GM21367 (cell line): ENCODE measurements around the gene PRSS27.

Source experiments
- ATAC-seq: cut with Tn5 transposase; IDR thresholded peaks from one replicate; pipeline ENCODE4 v1.9.1; 2021; ENCODE audit not compliant: unreplicated experiment

Gene PRSS27

GRCh38 chr16:2710021-2710710 lies 9.9 kb downstream of the PRSS27 start:
- no peak for ATAC-seq

GRCh38 chr16:2709588-2709984 lies 10.4 kb downstream of the PRSS27 start:
- no peak for ATAC-seq

- ATAC-seq, result no peak
Observed at GRCh38 chr16:2708955-2709587, 11.0 kb downstream of the PRSS27 start.

- no peak for ATAC-seq
Observed at GRCh38 chr16:2708290-2708639, 11.8 kb downstream of the PRSS27 start.

DNA sequence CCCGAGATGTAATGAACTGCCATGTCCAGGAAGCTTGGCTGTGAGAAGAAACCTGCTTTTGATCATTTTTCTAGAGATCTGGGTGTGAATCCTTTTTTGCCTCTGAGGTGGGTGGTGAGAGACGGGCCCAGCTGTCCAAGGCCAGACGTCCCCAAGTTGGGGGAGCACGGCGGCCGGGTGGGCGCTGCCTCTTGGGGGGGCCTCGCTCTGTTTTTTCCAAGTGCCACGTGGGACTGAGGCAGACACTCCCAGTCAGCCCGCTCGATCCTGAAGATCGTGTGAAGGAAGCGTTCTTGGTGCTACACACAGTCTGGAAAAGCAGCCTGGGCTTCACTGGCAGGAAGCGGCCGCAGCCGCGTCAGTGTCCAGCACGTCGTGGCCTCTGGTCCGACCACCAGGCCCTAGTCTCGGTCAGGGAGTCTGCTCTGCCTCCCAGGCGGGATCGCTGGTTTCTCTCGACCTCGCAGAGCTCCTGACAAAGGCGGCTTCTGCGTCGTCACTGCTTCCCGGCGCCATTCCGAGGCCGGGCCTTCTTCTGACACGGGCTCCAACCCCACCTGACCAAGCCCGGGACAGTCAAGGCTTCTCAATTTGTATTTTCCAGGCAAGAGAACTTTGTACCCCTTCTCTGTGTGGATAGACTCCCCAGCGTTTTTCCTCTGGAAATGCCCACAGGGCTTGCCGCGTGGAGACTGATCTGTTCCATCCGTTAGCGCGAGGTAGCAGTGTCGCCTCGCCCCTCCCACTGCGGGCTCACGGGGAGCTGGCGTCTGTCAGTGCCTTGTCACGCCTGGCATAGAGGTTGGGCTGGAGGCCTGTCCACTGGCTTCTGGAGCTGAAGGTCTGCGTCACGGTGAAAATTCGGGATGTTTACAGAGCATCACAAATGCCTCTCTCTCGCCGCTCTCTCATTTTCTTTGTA lies 12.4 kb downstream of the PRSS27 start:
- no peak for ATAC-seq

GRCh38 chr16:2706611-2707311 lies 13.3 kb downstream of the PRSS27 start:
- no peak for ATAC-seq

- no peak for ATAC-seq
Observed at GRCh38 chr16:2706085-2706484, 13.9 kb downstream of the PRSS27 start.

DNA sequence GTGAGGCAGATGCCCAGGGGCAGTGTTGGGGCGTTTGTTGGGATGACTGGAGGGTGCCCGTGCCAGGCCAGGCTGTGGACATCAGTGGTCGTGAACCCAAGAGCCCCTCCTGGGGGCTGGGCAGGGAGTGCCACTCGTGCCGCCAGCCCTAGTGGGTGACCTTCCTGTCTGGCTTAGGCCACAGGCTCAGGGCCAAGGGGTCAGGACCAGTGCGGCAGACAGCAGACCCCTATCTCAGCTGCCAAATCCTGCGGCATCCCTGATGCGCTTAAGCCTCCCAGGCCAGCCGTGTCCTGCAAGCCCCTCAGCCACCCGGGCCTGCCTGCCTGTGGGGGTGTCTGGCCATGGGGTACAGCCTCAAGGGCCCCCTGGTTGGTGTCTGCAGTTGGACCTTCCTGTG lies 14.7 kb downstream of the PRSS27 start:
- no peak for ATAC-seq

GRCh38 chr16:2704983-2705275 lies 15.1 kb downstream of the PRSS27 start:
- ATAC-seq, result no peak

DNA sequence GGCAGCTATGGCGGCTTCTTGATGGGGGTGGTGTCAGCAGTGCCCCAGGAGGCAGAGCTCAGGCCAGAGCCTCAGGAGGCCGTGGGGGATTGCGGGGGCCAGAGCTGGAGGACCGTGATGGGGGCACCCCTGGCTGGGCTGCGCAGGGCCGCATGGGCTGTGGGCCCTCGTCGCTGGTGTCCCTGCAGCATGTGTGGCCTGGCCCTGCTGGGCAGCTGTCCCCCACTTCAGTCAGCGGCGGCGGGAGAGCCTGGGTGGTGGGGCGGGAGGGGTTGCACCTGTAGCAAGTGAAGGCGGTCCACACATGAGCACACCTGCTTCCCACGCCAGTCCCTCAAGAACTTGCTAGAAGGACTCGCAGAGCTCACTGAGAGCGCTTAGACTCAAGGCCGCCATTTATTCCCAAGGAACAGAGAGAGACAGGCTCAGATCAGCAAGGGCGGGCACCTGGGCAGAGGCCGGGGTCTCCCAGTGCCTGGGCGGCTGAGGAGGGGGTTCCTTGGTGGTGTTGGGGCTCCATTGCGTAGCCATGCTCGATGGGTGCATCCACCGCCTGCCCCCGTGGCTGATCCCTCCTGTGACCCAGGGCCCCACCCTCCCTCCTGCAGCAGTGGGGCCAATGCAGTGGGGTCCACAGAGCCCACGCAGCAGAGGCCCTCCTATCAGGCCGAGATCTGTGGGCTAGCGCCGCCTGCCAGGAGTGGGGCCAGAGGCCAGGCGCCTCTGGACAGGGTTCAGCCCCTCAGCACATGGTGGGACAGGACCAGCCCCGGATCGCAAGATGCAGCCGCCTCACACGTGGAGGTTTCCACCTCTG lies 15.7 kb downstream of the PRSS27 start:
- no peak for ATAC-seq

GRCh38 chr16:2702871-2703745 lies 16.9 kb downstream of the PRSS27 start:
- ATAC-seq, result no peak

GRCh38 chr16:2702438-2702825 lies 17.6 kb downstream of the PRSS27 start:
- ATAC-seq, result no peak

DNA sequence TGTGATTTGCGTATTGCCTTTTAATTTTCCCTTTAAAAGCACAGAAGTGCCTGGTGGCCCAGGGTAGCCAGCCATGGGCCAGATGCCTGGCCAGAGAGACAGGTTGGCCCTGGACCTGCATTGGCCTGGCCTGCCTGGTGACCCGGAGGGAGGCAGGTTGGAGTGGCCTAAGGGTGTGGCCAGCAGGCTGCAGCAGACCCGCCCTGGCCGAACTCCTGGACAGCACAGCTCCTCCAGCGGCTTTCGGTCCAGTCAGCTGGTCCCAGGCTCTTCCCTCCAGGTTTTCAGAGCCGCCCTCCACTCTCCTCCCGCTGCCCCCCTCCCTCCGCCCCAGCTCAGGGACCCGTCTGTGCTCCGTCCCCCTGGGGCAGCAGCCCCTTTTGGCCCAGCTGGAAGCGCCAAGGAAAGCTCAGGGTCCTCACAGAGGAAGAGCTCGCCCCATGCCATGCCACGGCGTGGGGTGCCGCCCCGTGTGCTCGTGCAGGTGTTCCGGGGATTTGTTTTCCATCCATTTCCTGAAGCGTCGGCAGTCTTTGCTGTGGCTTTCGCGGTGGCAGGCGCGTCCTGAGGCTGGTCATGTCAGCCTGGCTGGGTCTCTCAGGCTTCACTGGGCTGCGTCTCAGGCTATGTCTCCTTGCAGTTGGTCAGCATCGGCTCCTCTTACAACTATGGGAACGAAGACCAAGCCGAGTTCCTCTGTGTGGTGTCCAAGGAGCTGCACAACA lies 18.1 kb downstream of the PRSS27 start:
- no peak for ATAC-seq

DNA sequence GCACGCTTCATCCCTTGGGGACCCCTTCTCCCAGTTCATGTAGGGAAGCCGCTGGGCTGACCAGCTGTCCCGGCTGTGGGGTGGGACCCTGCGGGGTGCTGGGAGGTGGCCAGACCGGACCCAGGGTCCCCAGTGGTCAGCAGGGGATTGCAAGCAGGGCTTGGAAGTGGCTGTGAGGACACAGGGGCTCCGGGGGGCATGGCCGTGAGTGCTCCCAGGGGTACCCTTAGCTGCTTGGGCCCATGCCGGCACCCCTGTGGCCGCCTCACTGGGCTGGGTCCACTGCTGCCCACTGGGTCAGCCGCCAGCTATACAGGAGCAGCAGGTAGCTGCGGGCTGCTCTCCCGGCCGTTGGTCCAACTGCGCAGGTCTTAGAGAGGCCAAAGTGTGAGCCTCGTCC lies 18.8 kb downstream of the PRSS27 start:
- ATAC-seq, result no peak

GRCh38 chr16:2700786-2701185 lies 19.2 kb downstream of the PRSS27 start:
- no peak for ATAC-seq

GRCh38 chr16:2699791-2700600 lies 20.0 kb downstream of the PRSS27 start:
- ATAC-seq, result no peak

GRCh38 chr16:2698965-2699750 lies 20.9 kb downstream of the PRSS27 start:
- ATAC-seq, result no peak
